Measurements from ENCODE around the gene PPP2R5A.

PPP2R5A gene

GRCh38 chr1:212396638-212397037 lies 111.4 kb downstream of the PPP2R5A start:
- no peak for TF ChIP-seq EP300 (IDR thresholded peaks at IDR 0.05; ENCODE audit: borderline replicate concordance)
- no peak for TF ChIP-seq MAX (IDR thresholded peaks at IDR 0.05)
- TF ChIP-seq ZBTB7A (IDR thresholded peaks at IDR 0.05; ENCODE audit: low read depth): no peak
- no peak for TF ChIP-seq NFIC (IDR thresholded peaks at IDR 0.05)
- TF ChIP-seq CREB1 (IDR thresholded peaks at IDR 0.05; ENCODE audit: low read depth): no peak
- no peak for TF ChIP-seq YY1 (IDR thresholded peaks at IDR 0.05; ENCODE audit: low read depth)
- TF ChIP-seq TEAD4 (IDR thresholded peaks at IDR 0.05): no peak
- TF ChIP-seq TCF12 (IDR thresholded peaks at IDR 0.05; ENCODE audit: low read depth): no peak
- TF ChIP-seq RAD21 (IDR thresholded peaks at IDR 0.05; ENCODE audit: low read depth): no peak
- TF ChIP-seq EGR1 (IDR thresholded peaks at IDR 0.05): no peak
- TF ChIP-seq REST (IDR thresholded peaks at IDR 0.05; ENCODE audit: low read depth): no peak
- TF ChIP-seq USF1 (IDR thresholded peaks at IDR 0.05): no peak
- TF ChIP-seq CEBPB (IDR thresholded peaks at IDR 0.05): no peak
- no peak for TF ChIP-seq TAF1 (IDR thresholded peaks at IDR 0.05; ENCODE audit: low read depth)

GRCh38 chr1:212397171-212397570 lies 112.0 kb downstream of the PPP2R5A start:
- TF ChIP-seq MAX (IDR thresholded peaks at IDR 0.05) (no peak), EP300 (IDR thresholded peaks at IDR 0.05; ENCODE audit: borderline replicate concordance) (no peak), REST (IDR thresholded peaks at IDR 0.05; ENCODE audit: low read depth) (no peak), USF1 (IDR thresholded peaks at IDR 0.05) (no peak), TEAD4 (IDR thresholded peaks at IDR 0.05) (no peak), RAD21 (IDR thresholded peaks at IDR 0.05; ENCODE audit: low read depth) (no peak)

- no peak for TF ChIP-seq EGR1 (IDR thresholded peaks at IDR 0.05)
- no peak for TF ChIP-seq REST (IDR thresholded peaks at IDR 0.05; ENCODE audit: low read depth)
- TF ChIP-seq USF1 (IDR thresholded peaks at IDR 0.05): no peak
- no peak for TF ChIP-seq CREB1 (IDR thresholded peaks at IDR 0.05; ENCODE audit: low read depth)
- no peak for TF ChIP-seq TEAD4 (IDR thresholded peaks at IDR 0.05)
Observed at GRCh38 chr1:212401042-212401441, 115.8 kb downstream of the PPP2R5A start.

- no peak for TF ChIP-seq RAD21 (IDR thresholded peaks at IDR 0.05; ENCODE audit: low read depth)
- TF ChIP-seq CREB1 (IDR thresholded peaks at IDR 0.05; ENCODE audit: low read depth): no peak
- TF ChIP-seq FOXM1 (IDR thresholded peaks at IDR 0.05; ENCODE audit: borderline replicate concordance, low read depth): no peak
- TF ChIP-seq TEAD4 (IDR thresholded peaks at IDR 0.05): no peak
- TF ChIP-seq REST (IDR thresholded peaks at IDR 0.05; ENCODE audit: low read depth): no peak
- TF ChIP-seq YY1 (IDR thresholded peaks at IDR 0.05; ENCODE audit: low read depth): no peak
Observed at GRCh38 chr1:212401838-212402582, 116.8 kb downstream of the PPP2R5A start.
